HUES48 (cell line): ENCODE results near the gene FRMD4A.
"Not testable (repeated sequence)": the region's sequence is repeated elsewhere in the genome, so short reads cannot be mapped to it uniquely, and the experiment has no call there.

Experiments used
- H3K27ac ChIP-seq: one replicate; pipeline ENCODE4 v1.7.0; 2013; ENCODE audit warnings: low read depth, low read length, inconsistent platforms
- H3K27me3 ChIP-seq: 2 replicates; pipeline ENCODE4 v1.6.1; 2013; ENCODE audit warnings: mild to moderate bottlenecking, low read length; ENCODE audit not compliant: control insufficient read depth, insufficient read depth
- H3K36me3 ChIP-seq: 2 replicates; pipeline ENCODE4 v1.6.1; 2013; ENCODE audit warnings: low read length; ENCODE audit not compliant: control insufficient read depth, insufficient read depth
- H3K4me1 ChIP-seq: 2 replicates; pipeline ENCODE4 v1.6.1; 2013; ENCODE audit warnings: mild to moderate bottlenecking, low read length; ENCODE audit not compliant: control insufficient read depth, insufficient read depth
- H3K4me3 ChIP-seq: 2 replicates; pipeline ENCODE4 v1.5.1; 2013; ENCODE audit warnings: mild to moderate bottlenecking, low read depth, low read length
- H3K9ac ChIP-seq: 2 replicates; pipeline ENCODE4 v1.6.1; 2013; ENCODE audit warnings: mild to moderate bottlenecking, low read depth, low read length, moderate library complexity
- H3K9me3 ChIP-seq: 2 replicates; pipeline ENCODE4 v1.6.1; 2013; ENCODE audit warnings: low read length; ENCODE audit not compliant: control insufficient read depth, insufficient read depth

The FRMD4A gene

DNA sequence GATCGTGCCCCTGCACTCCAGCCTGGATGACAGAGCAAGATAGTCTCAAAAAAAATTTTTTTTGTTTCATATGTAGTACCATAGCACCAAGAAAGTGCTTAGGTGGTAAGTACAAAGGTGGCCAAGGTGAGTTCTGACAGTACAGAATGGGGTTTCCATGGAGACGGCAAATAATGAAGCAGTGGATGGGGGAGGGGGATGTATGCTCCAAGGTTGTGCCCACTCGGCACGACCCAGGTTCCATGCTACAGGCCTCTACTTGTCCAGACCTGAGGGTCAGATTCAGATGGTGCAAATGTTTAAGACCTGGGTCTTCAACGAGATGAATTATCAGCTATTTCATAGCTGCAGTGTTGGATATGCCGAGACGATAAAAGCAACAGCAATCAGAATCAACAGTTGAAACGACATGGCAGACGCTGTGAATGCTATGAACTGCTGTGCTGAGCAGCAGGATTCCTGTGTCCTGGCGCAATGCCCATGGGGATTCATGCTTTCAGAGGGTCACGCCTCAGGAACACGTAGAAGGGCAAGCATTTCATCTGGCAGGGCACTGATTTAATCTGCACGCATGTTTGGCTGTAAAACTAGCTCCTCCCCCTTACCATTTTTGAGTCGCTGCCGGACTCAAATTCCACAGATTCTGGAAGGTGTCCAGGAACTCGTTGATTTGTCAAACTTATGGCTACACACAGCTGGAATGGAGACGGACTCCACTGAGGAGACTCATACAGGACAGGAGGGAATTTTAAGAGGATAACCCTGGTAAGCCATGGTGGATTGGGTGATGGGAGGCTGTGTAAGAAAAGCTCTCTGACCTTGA lies 256.5 kb downstream of the FRMD4A start:
- H3K27ac ChIP-seq, result no peak overlapping the region
- no peaks in the 10 kb centered on the region for H3K36me3 ChIP-seq
- H3K27me3 ChIP-seq, result no peaks in the 10 kb centered on the region
- H3K9ac ChIP-seq, result no peak overlapping the region
- no peaks in the 10 kb centered on the region for H3K9me3 ChIP-seq
- no peak overlapping the region for H3K4me3 ChIP-seq
- H3K4me1 ChIP-seq, result no peaks in the 10 kb centered on the region

GRCh38 chr10:14072541-14072940 lies 258.2 kb downstream of the FRMD4A start:
- no peaks in the 10 kb centered on the region for H3K4me1 ChIP-seq
- H3K9me3 ChIP-seq, result no peaks in the 10 kb centered on the region
- H3K27ac ChIP-seq, result no peak overlapping the region
- no peaks in the 10 kb centered on the region for H3K36me3 ChIP-seq
- H3K4me3 ChIP-seq, result no peak overlapping the region
- H3K9ac ChIP-seq, result no peak overlapping the region
- H3K27me3 ChIP-seq, result no peaks in the 10 kb centered on the region

DNA sequence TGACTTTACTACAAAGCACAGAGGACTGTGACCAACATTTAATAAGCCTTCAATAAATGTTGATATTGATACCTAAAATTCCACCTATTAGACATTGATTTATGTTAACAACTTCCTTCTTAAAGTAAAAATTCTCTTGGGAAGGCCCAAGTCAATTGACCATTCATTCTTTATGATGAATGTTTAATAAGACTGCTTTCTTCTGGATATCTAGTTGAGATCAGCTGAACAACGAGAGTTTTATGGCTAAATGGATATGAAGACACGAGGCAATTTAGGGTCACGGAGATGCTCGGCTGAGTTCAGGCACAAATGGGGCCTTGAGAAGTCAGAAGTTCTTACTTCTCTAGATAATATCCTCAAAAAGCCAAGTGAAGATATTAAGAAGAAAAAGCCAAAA lies 258.8 kb downstream of the FRMD4A start:
- H3K9me3 ChIP-seq, result no peaks in the 10 kb centered on the region
- H3K27ac ChIP-seq, result no peak overlapping the region
- H3K4me3 ChIP-seq, result no peak overlapping the region
- no peaks in the 10 kb centered on the region for H3K27me3 ChIP-seq
- H3K36me3 ChIP-seq, result no peaks in the 10 kb centered on the region
- H3K9ac ChIP-seq, result no peak overlapping the region
- H3K4me1 ChIP-seq, result no peaks in the 10 kb centered on the region

DNA sequence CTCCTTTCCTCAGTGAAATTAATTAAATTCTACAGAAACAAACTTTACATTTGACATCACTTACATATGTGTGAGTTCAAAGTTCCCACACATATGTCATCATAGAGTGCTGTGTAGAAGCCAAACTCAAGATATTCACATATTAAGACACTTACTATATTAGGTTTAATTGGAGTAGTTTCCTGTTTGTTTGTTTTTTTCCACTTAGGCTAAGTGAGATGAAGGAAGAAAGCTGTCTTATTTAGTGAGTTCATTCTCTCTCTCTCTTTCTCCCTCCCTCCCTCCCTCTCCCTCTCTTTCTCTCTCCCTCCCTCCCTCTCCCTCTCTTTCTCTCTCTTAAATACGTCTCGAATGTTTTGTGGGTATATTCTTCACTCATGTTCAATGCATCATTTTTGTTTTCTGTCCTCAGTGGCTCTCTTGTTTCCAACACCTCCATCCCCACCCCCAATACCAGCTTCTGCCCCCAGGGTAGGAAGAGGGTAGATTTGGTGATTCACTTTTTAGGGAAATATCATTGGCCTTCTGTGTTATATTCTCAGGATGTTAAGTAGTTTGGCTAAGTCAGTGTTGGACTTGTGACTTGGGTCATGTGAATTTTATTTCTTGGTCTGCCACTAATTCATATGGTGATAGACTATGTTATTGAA lies 262.0 kb downstream of the FRMD4A start:
- Histone ChIP-seq H3K9ac (no peak overlapping the region), H3K4me1 (no peaks in the 10 kb centered on the region), H3K27me3 (no peaks in the 10 kb centered on the region), H3K27ac (no peak overlapping the region), H3K36me3 (no peaks in the 10 kb centered on the region), H3K9me3 (no peaks in the 10 kb centered on the region), H3K4me3 (no peak overlapping the region)

GRCh38 chr10:14067638-14068037 lies 263.1 kb downstream of the FRMD4A start:
- not testable (repeated sequence) for H3K4me3 ChIP-seq, H3K4me1 ChIP-seq, H3K9ac ChIP-seq

DNA sequence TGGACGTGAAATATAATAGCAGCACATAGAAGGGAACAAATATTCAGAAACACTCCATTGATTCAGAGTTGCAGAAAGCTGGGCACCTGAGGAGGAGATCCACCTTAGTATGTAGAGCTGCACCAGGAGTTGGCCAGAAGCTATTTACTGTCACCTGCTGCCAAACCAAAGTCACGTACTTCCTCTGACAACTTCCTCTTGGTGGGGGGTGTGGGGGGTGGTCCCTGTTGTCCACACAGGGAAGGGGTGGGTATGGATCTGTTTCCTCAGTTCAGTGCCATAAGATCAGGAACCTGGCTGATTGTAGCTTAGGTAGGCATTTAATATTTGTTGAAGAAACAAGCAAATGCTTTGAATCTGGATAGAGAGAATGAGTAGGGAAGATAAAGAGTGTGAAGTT lies 264.6 kb downstream of the FRMD4A start:
- H3K4me3 ChIP-seq, result no peak overlapping the region
- no peaks in the 10 kb centered on the region for H3K27me3 ChIP-seq
- no peaks in the 10 kb centered on the region for H3K36me3 ChIP-seq
- no peak overlapping the region for H3K9ac ChIP-seq
- no peaks in the 10 kb centered on the region for H3K4me1 ChIP-seq
- H3K9me3 ChIP-seq, result no peaks in the 10 kb centered on the region
- H3K27ac ChIP-seq, result no peak overlapping the region

More at GRCh38 chr10:14067638-14068037, 263.1 kb downstream of the FRMD4A start:
- H3K9me3 ChIP-seq, H3K36me3 ChIP-seq, H3K27me3 ChIP-seq, H3K27ac ChIP-seq: not testable (repeated sequence)

DNA sequence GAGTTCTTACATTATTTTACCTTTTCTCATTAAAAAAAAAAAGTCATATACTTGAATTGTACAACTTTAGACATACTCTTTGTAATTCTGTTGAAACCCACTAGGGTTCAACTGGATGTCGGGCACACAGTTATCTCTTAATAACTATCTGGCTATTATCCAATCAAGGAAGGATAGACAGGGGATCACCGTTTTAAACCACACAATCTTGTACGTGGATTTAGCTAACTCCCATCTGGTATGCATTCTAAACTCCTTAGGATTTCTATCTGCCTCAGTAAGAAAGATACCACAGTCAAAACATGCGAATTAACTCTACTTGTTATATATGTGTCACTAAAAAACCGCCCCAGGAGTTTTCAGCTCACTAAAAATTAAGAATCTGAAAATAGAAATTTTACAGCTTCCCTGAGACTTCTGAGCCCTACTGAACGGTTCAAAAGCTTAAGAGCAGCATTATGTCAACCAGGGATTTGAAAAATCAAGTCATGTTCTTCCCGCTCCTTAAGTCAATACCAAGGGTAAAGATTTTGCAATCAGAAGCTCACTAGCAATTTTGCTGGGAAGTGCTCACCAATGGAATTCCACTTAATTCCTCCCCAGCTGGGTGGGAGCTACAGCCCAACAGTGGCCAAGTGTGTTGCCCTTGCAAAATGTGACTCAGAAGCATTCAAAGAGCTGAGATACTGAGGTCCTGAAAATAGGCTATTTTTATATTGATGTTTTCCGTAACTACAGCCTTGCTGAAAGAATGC lies 267.0 kb downstream of the FRMD4A start:
- no peaks in the 10 kb centered on the region for H3K36me3 ChIP-seq
- no peaks in the 10 kb centered on the region for H3K4me1 ChIP-seq
- H3K9ac ChIP-seq, result no peak overlapping the region

GRCh38 chr10:14062528-14063260 lies 268.0 kb downstream of the FRMD4A start:
- H3K27me3 ChIP-seq, result no peaks in the 10 kb centered on the region
- no peaks in the 10 kb centered on the region for H3K36me3 ChIP-seq
- H3K9ac ChIP-seq, result no peak overlapping the region
- H3K9me3 ChIP-seq, result no peaks in the 10 kb centered on the region
- H3K4me1 ChIP-seq, result no peaks in the 10 kb centered on the region
- H3K27ac ChIP-seq, result no peak overlapping the region
- H3K4me3 ChIP-seq, result no peak overlapping the region

More for the DNA sequence above, 267.0 kb downstream of the FRMD4A start:
- Histone ChIP-seq H3K27ac (no peak overlapping the region), H3K4me3 (no peak overlapping the region), H3K9me3 (no peaks in the 10 kb centered on the region), H3K27me3 (no peaks in the 10 kb centered on the region)

DNA sequence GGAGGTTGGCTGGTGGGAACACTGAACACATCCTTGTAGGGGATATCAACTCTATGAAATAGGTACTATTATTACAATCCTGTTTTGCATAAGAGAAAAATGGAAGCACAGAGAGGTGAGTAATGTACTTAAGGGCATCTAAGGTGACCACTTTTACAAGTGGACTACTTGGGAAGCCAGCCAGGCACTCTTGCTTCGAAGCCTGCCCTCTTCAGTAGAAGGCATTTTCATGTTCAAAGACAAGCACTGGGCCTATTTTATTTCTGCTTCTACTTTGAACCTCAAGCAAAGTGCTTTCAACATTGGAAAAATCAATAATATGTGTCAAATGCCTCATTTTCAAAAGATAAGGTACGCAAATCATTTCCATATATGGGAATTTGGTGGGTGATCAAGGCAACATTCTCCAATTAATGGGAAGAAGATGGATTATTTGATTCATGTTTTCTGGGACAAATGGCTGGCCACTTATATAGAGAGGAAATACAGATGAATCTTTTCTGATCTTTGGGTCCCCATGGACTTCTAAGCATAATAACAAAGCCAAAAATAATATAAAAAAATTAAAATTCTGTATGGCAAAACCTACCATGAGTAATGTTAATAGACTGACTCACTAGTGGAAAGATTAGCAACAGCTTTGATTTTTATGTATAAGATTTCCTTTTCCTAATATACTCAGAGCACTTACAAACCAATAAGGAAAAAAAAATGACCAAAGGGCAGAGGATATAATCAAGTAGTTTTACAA lies 270.2 kb downstream of the FRMD4A start:
- no peaks in the 10 kb centered on the region for H3K9me3 ChIP-seq
- H3K27ac ChIP-seq, result no peak overlapping the region
- H3K4me3 ChIP-seq, result no peak overlapping the region
- H3K9ac ChIP-seq, result no peak overlapping the region
- peaks cover 10% of the 10 kb centered on the region; the same call in 1 of the 2 replicates for H3K4me1 ChIP-seq
- H3K27me3 ChIP-seq, result no peaks in the 10 kb centered on the region
- H3K36me3 ChIP-seq, result no peaks in the 10 kb centered on the region
